LHCN-M2 (cell line): ENCODE measurements around the gene IGLON5. TPM values are rescaled to one million over a fixed set of nuclear protein-coding genes. Genes with fewer than 3 reads are reported as not detected.

Experiments used
- total RNA-seq: library from RNA; depleted of rRNA; stranded (reverse); fragments of >200 nt; gene quantifications from 2 replicates; pipeline ENCODE4 v1.2.3, GENCODE V29; 2014; rRNA removed

Gene IGLON5
- total RNA-seq, 1 experiment from 2014 or later: not detected

Other genes with a start within 250 kb of the IGLON5 start
- not detected in 2 replicates for gene KLK13, start 246.6 kb upstream of the IGLON5 start, total RNA-seq
- gene KLK14, start 228.8 kb upstream of the IGLON5 start, total RNA-seq: not detected in 2 replicates
- gene CTU1, start 203.2 kb upstream of the IGLON5 start, total RNA-seq: 13.8 and 13.9 TPM in 2 replicates
- not detected in 2 replicates for gene SIGLEC9, start 186.7 kb upstream of the IGLON5 start, total RNA-seq
- gene SIGLEC7, start 169.3 kb upstream of the IGLON5 start, total RNA-seq: not detected in 2 replicates
- 0.11 and 1.3 TPM in 2 replicates for gene CD33, start 86.6 kb upstream of the IGLON5 start, total RNA-seq
- not detected in 2 replicates for gene SIGLECL1, start 60.6 kb upstream of the IGLON5 start, total RNA-seq
- 0.77 and 1.2 TPM in 2 replicates for gene VSIG10L, start 30.5 kb downstream of the IGLON5 start, total RNA-seq
- gene ETFB, start 54.7 kb downstream of the IGLON5 start, total RNA-seq: 93.4 and 100 TPM in 2 replicates
- gene CLDND2, start 57.4 kb downstream of the IGLON5 start, total RNA-seq: not detected in 2 replicates
- not detected in 2 replicates for gene NKG7, start 61.0 kb downstream of the IGLON5 start, total RNA-seq
- gene LIM2, start 76.3 kb downstream of the IGLON5 start, total RNA-seq: not detected in 2 replicates
- not detected in 2 replicates for gene C19orf84, start 78.9 kb downstream of the IGLON5 start, total RNA-seq
- gene SIGLEC10, start 106.0 kb downstream of the IGLON5 start, total RNA-seq: not detected in 2 replicates
- gene SIGLEC8, start 146.8 kb downstream of the IGLON5 start, total RNA-seq: not detected in 2 replicates
- gene CEACAM18, start 166.9 kb downstream of the IGLON5 start, total RNA-seq: not detected in 2 replicates
- not detected in 2 replicates for gene SIGLEC12, start 190.2 kb downstream of the IGLON5 start, total RNA-seq
- not detected in 2 replicates for gene SIGLEC6, start 220.0 kb downstream of the IGLON5 start, total RNA-seq